Upper lobe of right lung (tissue), 1 donor: ENCODE measurements around the gene ARMC3. TPM values are rescaled to one million over a fixed set of nuclear protein-coding genes. Genes with fewer than 3 reads are reported as not detected.
"Not testable (repeated sequence)": the region's sequence is repeated elsewhere in the genome, so short reads cannot be mapped to it uniquely, and the experiment has no call there.

Source experiments
- ATAC-seq: fragments of 200-7000 bp; cut with Tn5 transposase; one replicate; pipeline ENCODE4 v1.9.1; 2020; ENCODE audit warnings: mild to moderate bottlenecking, moderate library complexity
- DNase-seq: peaks from one replicate; pipeline ENCODE4 v3.0.0-alpha.2; 2020
- H3K27ac ChIP-seq: fragments of 200-600 bp; one replicate; pipeline ENCODE4 v1.8.0; 2022
- H3K27me3 ChIP-seq: fragments of 200-600 bp; one replicate; pipeline ENCODE4 v1.8.0; 2022; ENCODE audit warnings: mild to moderate bottlenecking
- H3K36me3 ChIP-seq: fragments of 200-600 bp; one replicate; pipeline ENCODE4 v1.8.0; 2022
- H3K4me1 ChIP-seq: fragments of 200-600 bp; one replicate; pipeline ENCODE4 v1.8.0; 2022
- H3K4me3 ChIP-seq: fragments of 200-600 bp; one replicate; pipeline ENCODE4 v1.8.0; 2022; ENCODE audit warnings: mild to moderate bottlenecking
- H3K9me3 ChIP-seq: fragments of 200-600 bp; one replicate; pipeline ENCODE4 v1.8.0; 2022
- intact Hi-C: fragments of 100-400 bp; cut with DNase I; formaldehyde crosslinking; loops from one replicate; pipeline ENCODE4 v1.11.0; 2022
- total RNA-seq: library from RNA; stranded (reverse); fragmentation: NEBNext Ultra II Directional; extraction: Animal tissue kit (Norgen Biotek cat#: 25700); gene quantifications from one replicate; pipeline ENCODE4 v1.2.1, GENCODE V29; 2021
- TF ChIP-seq, protein P1 (sequence below): fragments of 200-600 bp; IDR thresholded peaks from one replicate; pipeline ENCODE4 v1.8.0; 2022; ENCODE audit warnings: antibody characterized with exemption
- donor health status: DM: no; HTN: yes; CAD: no; lungs with severe emphysema.

ARMC3 gene
- total RNA-seq, 1 donor from 2014 or later, result not detected

- DNase-seq, result no peak
- H3K9me3 ChIP-seq, result no peaks in the 10 kb centered on the region
- intact Hi-C loops, result no loop called here
- no peaks in the 10 kb centered on the region for H3K4me1 ChIP-seq
- no peak overlapping the region for H3K4me3 ChIP-seq
- ATAC-seq, result peak; percentile 66
- TF ChIP-seq, protein P1, sequence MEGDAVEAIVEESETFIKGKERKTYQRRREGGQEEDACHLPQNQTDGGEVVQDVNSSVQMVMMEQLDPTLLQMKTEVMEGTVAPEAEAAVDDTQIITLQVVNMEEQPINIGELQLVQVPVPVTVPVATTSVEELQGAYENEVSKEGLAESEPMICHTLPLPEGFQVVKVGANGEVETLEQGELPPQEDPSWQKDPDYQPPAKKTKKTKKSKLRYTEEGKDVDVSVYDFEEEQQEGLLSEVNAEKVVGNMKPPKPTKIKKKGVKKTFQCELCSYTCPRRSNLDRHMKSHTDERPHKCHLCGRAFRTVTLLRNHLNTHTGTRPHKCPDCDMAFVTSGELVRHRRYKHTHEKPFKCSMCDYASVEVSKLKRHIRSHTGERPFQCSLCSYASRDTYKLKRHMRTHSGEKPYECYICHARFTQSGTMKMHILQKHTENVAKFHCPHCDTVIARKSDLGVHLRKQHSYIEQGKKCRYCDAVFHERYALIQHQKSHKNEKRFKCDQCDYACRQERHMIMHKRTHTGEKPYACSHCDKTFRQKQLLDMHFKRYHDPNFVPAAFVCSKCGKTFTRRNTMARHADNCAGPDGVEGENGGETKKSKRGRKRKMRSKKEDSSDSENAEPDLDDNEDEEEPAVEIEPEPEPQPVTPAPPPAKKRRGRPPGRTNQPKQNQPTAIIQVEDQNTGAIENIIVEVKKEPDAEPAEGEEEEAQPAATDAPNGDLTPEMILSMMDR, result no peak
- no peaks in the 10 kb centered on the region for H3K36me3 ChIP-seq
- H3K27me3 ChIP-seq, result no peaks in the 10 kb centered on the region
- no peak overlapping the region for H3K27ac ChIP-seq
Measured at GRCh38 chr10:23070913-23071218, 143.0 kb downstream of the ARMC3 start.

- H3K27me3 ChIP-seq, H3K4me1 ChIP-seq, DNase-seq, ATAC-seq, H3K4me3 ChIP-seq, H3K36me3 ChIP-seq, intact Hi-C loops, H3K27ac ChIP-seq, H3K9me3 ChIP-seq: not testable (repeated sequence)
Measured at GRCh38 chr10:23072593-23072992, 144.7 kb downstream of the ARMC3 start.

GRCh38 chr10:23073527-23073926, 145.7 kb downstream of the ARMC3 start:
- intact Hi-C loops, result no loop called here
- DNase-seq, result no peak
- Histone ChIP-seq H3K27ac (no peak overlapping the region), H3K27me3 (peaks cover 5% of the 10 kb centered on the region), H3K9me3 (no peaks in the 10 kb centered on the region), H3K4me1 (no peaks in the 10 kb centered on the region), H3K4me3 (no peak overlapping the region), H3K36me3 (no peaks in the 10 kb centered on the region)
- TF ChIP-seq, protein P1, result no peak
- no peak for ATAC-seq

DNA sequence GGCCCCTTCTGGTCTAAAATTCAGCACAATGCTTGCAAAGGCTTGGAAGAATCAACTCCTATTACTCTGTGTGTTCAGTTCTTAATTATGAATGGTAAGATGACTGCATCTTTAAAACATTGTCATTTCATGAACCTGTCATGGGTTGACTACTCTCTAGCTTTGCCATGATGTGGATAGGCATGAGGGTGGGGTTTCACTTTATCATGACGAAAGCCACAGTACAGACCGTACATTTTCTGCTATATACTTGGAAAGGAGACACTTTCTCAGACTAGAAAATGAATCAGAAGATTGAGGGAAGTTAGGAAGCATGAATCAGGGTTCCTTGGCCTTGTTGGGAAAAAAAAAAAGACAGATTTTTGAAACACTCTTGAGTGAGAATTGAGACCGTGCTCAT, 147.8 kb downstream of the ARMC3 start:
- Histone ChIP-seq H3K4me1 (no peaks in the 10 kb centered on the region), H3K27ac (no peak overlapping the region), H3K9me3 (no peaks in the 10 kb centered on the region), H3K36me3 (no peaks in the 10 kb centered on the region), H3K4me3 (no peak overlapping the region), H3K27me3 (peaks cover 14% of the 10 kb centered on the region)
- TF ChIP-seq, protein P1, result no peak
- ATAC-seq, result no peak
- no peak for DNase-seq
- intact Hi-C loops, result no loop called here

DNA sequence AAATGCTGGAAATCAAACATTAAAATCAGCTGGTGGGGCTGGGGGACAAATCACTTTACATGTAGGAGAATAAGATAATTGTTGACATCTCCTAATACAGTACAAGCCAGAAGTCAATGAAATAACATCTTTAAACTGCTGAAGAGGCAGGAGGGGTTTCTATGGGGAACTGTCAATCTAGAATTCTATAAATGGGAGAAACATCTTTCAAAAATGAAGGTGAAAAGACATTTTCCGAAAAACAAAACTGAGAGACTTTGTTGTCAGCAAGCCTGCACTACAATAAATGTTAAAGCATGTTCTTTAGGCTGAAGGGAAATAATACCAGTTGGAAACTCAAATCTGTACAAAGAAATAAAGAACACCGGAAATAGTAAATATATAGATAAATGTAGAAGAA, 150.3 kb downstream of the ARMC3 start:
- no peak overlapping the region for H3K27ac ChIP-seq
- H3K4me1 ChIP-seq, result peaks cover 8% of the 10 kb centered on the region
- no peak for DNase-seq
- H3K27me3 ChIP-seq, result peaks cover 14% of the 10 kb centered on the region
- H3K36me3 ChIP-seq, result no peaks in the 10 kb centered on the region
- ATAC-seq, result no peak
- H3K9me3 ChIP-seq, result no peaks in the 10 kb centered on the region
- TF ChIP-seq, protein P1, result no peak
- no peak overlapping the region for H3K4me3 ChIP-seq
- intact Hi-C loops, result no loop called here

DNA sequence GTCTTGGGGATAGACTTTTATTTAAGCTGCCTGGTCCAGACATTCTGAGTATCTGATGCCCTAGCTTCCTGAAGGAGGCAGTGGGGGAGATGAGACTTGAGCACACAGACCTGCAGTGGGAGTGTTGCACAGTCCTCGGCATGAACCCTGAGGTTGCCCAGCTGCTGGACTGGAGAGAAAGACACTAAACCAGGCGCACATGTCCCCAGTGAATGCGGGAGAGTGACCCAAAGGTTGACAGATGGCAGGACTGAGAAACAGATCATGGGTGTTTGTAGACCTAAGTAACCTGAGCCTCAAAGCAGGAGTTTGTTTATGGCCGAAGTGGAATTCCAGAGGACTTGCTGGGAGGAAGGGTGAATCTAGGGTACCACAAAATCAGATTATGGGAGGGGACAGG, 151.8 kb downstream of the ARMC3 start:
- H3K4me1 ChIP-seq, result peaks cover 8% of the 10 kb centered on the region
- peaks cover 14% of the 10 kb centered on the region for H3K27me3 ChIP-seq
- intact Hi-C loops, result no loop called here
- H3K27ac ChIP-seq, result no peak overlapping the region
- DNase-seq, result no peak
- ATAC-seq, result no peak
- no peak overlapping the region for H3K4me3 ChIP-seq
- H3K9me3 ChIP-seq, result no peaks in the 10 kb centered on the region
- TF ChIP-seq, protein P1, result no peak
- no peaks in the 10 kb centered on the region for H3K36me3 ChIP-seq
